ENCODE data around the gene ADAMTSL5. TPM values are rescaled to one million over a fixed set of nuclear protein-coding genes. Genes with fewer than 3 reads are reported as not detected.

Gene ADAMTSL5
- total and polyA plus RNA-seq, 2 of the 13 experiments (the other 11 are each of a cell fraction or from before 2014, with no cell fraction given) = 0.60 to 2.7 TPM

- TF ChIP-seq MLXIP (CRISPR knock-in tag; IDR thresholded peaks at IDR 0.05; ENCODE audit: borderline replicate concordance) (no peak), TCF7 (IDR thresholded peaks at IDR 0.05; ENCODE audit: low read depth) (no peak), HMGA1 (CRISPR knock-in tag; conservative IDR thresholded peaks at IDR 0.05) (no peak), ZNF24 (IDR thresholded peaks at IDR 0.05) (no peak), RARA (CRISPR knock-in tag; IDR thresholded peaks at IDR 0.05) (peak; percentile 47), SP1 (IDR thresholded peaks at IDR 0.05) (peak; percentile 89), SP1 (CRISPR knock-in tag; IDR thresholded peaks at IDR 0.05) (peak; percentile 64), NCOA2 (CRISPR knock-in tag; IDR thresholded peaks at IDR 0.05) (no peak), TEAD3 (CRISPR knock-in tag; optimal IDR thresholded peaks at IDR 0.05; ENCODE audit: borderline replicate concordance) (no peak), ZBTB49 (CRISPR knock-in tag; IDR thresholded peaks at IDR 0.05; ENCODE audit: borderline replicate concordance) (no peak), POLR2AphosphoS5 (IDR thresholded peaks at IDR 0.05; ENCODE audit: low read depth, low read length) (0 out of 2 replicates have a peak, but pooled peaks have one; percentile 27), ZNF629 (CRISPR knock-in tag; conservative IDR thresholded peaks at IDR 0.05) (no peak), ZBTB42 (CRISPR knock-in tag; IDR thresholded peaks at IDR 0.05) (no peak), ZNF75D (CRISPR knock-in tag; IDR thresholded peaks at IDR 0.05; ENCODE audit: borderline replicate concordance) (no peak), ZNF260 (CRISPR knock-in tag; IDR thresholded peaks at IDR 0.05; ENCODE audit: borderline replicate concordance, low read depth) (no peak), SMARCC2 (IDR thresholded peaks at IDR 0.05) (no peak), DMTF1 (CRISPR knock-in tag; IDR thresholded peaks at IDR 0.05) (no peak)
These were observed 22.3 kb downstream of the ADAMTSL5 start, which contains the start of gene PCSK4 (continued) for GRCh38 chr19:1490311-1491113.

Measured in HepG2 (cell line).